OCI-LY7 (cell line): Measurements from ENCODE around the gene KRT17.

Source experiments
- CTCF ChIP-seq: fragments of 200-600 bp; sonication (generic); conservative IDR thresholded peaks from 2 replicates; pipeline ENCODE4 v1.5.1; 2014; ENCODE audit warnings: mild to moderate bottlenecking, antibody characterized with exemption, low read length, moderate library complexity, mixed read lengths
- EZH2phosphoT487 ChIP-seq: fragments of 200-600 bp; sonication (generic); IDR thresholded peaks from 2 replicates; pipeline ENCODE4 v1.6.1; 2018; ENCODE audit warnings: low read depth, borderline replicate concordance, mild to moderate bottlenecking, mixed run types, antibody characterized with exemption, low read length, moderate library complexity, mixed read lengths

DNA sequence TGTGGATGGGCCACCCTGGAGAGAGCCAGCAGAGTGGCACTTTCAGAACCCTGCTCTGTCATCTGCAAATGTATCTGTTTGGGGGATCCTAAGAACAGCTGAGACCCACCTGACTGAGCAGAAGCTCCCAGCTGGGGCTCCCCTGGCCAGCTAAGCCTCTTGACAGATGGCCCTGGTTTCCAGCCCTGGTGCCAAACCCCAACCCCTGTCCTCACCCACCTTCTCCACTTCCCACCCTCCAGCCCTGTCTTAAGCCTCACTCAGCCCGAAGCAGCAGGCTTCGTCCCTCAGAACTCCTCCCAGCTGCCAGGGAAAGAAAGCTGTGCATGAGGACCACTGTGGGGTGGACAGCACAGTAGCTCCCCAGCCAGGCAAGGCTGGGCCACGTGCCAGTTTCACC, 49.0 kb downstream of the KRT17 start:
- TF ChIP-seq CTCF (no peak), EZH2phosphoT487 (no peak)
